ENCODE data around the gene C15orf61.
A peak's percentile ranks its signal among the peaks of the same experiment; 100 is the strongest.

The C15orf61 gene

DNA sequence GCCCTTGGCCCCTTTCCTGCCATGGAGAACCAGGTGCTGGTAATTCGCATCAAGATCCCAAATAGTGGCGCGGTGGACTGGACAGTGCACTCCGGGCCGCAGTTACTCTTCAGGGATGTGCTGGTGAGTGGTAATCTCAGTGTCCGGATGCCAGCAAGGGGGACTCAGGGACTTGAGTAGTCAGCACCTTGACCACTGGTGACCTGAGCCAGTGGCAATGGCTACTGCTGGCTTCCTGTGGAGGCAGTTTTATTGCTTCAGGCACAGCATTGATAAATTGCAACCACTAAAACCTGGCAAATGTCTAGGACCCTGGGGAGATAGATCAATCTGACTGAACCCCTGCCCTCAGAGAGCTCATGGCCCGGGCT, 22.4 kb downstream of the C15orf61 start:
- Mint-ChIP-seq H3K4me3 (peak overlapping the region; percentile 98), H3K27ac (peak overlapping the region; percentile 95), H3K4me1 (peaks cover 60% of the 10 kb centered on the region), H3K9me3 (peaks cover 19% of the 10 kb centered on the region), H3K36me3 (ENCODE audit: low read depth) (peaks cover 40% of the 10 kb centered on the region), H3K27me3 (ENCODE audit: low read depth, poor library complexity) (peaks cover 7% of the 10 kb centered on the region)
- peak; percentile 40 for DNase-seq
- TF ChIP-seq, protein P1, sequence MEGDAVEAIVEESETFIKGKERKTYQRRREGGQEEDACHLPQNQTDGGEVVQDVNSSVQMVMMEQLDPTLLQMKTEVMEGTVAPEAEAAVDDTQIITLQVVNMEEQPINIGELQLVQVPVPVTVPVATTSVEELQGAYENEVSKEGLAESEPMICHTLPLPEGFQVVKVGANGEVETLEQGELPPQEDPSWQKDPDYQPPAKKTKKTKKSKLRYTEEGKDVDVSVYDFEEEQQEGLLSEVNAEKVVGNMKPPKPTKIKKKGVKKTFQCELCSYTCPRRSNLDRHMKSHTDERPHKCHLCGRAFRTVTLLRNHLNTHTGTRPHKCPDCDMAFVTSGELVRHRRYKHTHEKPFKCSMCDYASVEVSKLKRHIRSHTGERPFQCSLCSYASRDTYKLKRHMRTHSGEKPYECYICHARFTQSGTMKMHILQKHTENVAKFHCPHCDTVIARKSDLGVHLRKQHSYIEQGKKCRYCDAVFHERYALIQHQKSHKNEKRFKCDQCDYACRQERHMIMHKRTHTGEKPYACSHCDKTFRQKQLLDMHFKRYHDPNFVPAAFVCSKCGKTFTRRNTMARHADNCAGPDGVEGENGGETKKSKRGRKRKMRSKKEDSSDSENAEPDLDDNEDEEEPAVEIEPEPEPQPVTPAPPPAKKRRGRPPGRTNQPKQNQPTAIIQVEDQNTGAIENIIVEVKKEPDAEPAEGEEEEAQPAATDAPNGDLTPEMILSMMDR (IDR thresholded peaks at IDR 0.05): no peak

GRCh38 chr15:67544475-67544874, 23.5 kb downstream of the C15orf61 start:
- DNase-seq: no peak
- no peaks in the 10 kb centered on the region for H3K27me3 Mint-ChIP-seq (ENCODE audit: low read depth, poor library complexity)
- TF ChIP-seq, protein P1 (IDR thresholded peaks at IDR 0.05): no peak
- peaks cover 72% of the 10 kb centered on the region for H3K4me1 Mint-ChIP-seq
- H3K4me3 Mint-ChIP-seq: peak overlapping the region; percentile 58
- peaks cover 40% of the 10 kb centered on the region for H3K36me3 Mint-ChIP-seq (ENCODE audit: low read depth)
- H3K9me3 Mint-ChIP-seq: peaks cover 19% of the 10 kb centered on the region
- H3K27ac Mint-ChIP-seq: no peak overlapping the region

GRCh38 chr15:67545864-67546263, 24.9 kb downstream of the C15orf61 start:
- Mint-ChIP-seq H3K4me1 (peaks cover 82% of the 10 kb centered on the region), H3K9me3 (peaks cover 19% of the 10 kb centered on the region), H3K27me3 (ENCODE audit: low read depth, poor library complexity) (no peaks in the 10 kb centered on the region), H3K27ac (no peak overlapping the region), H3K36me3 (ENCODE audit: low read depth) (peaks cover 46% of the 10 kb centered on the region), H3K4me3 (no peak overlapping the region)
- DNase-seq: no peak
- TF ChIP-seq, protein P1 (IDR thresholded peaks at IDR 0.05): no peak

DNA sequence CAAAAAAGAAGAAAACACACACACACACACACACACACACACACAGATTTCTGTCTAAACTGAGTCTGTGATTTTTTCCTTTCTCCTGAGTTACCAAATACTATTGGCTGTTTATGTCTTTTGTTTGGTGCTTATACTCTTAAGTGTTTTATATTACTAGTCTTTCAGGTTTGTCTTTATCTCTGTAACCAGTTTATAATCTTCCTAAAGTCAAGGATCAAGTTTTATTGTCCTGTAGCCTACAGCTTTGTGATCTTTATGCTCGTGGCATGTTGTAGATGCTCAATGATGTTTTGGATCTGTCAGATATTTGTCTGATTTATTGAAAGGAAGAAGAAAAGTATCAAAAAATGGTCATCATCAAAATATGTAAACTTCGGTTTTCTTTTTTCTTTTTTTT, 26.1 kb downstream of the C15orf61 start:
- H3K4me1 Mint-ChIP-seq: peaks cover 71% of the 10 kb centered on the region
- H3K27me3 Mint-ChIP-seq (ENCODE audit: low read depth, poor library complexity): no peaks in the 10 kb centered on the region
- H3K4me3 Mint-ChIP-seq: no peak overlapping the region
- TF ChIP-seq, protein P1 (IDR thresholded peaks at IDR 0.05): no peak
- no peak overlapping the region for H3K27ac Mint-ChIP-seq
- H3K9me3 Mint-ChIP-seq: peaks cover 19% of the 10 kb centered on the region
- H3K36me3 Mint-ChIP-seq (ENCODE audit: low read depth): peaks cover 52% of the 10 kb centered on the region
- no peak for DNase-seq

GRCh38 chr15:67547836-67548235, 26.9 kb downstream of the C15orf61 start:
- Mint-ChIP-seq H3K9me3 (peaks cover 19% of the 10 kb centered on the region), H3K27me3 (ENCODE audit: low read depth, poor library complexity) (no peaks in the 10 kb centered on the region), H3K27ac (no peak overlapping the region), H3K36me3 (ENCODE audit: low read depth) (peaks cover 52% of the 10 kb centered on the region), H3K4me3 (no peak overlapping the region), H3K4me1 (peaks cover 70% of the 10 kb centered on the region)
- no peak for DNase-seq
- TF ChIP-seq, protein P1 (IDR thresholded peaks at IDR 0.05): no peak

DNA sequence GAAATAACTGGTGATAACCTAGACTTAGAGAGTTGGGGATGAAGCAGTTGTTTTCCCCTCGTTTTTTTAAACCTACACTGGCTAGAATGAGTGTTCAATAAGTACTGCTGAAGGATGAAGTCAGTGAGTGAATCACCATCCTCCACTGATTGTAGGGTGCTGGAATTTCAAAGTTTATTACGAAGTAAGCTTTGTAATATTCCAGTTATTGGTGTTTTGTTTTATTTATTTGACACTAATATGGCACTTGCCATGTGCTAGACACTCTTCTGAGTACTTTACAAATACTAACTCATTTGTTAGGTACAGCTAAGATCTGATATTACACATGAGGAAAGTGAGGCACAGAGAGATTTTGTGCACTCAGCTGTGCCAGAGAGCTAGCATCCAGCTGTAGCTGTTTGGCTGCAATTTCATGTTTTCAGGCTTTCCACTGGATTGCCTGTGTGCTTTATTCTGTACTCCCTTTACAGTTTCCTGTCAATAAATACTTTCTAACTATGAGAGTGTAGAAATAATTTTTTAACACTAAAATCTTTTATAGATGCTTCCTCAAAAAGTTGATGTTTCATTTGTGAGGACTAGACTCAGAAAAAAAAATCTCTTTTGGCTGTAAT, 27.4 kb downstream of the C15orf61 start:
- Mint-ChIP-seq H3K27ac (peak overlapping the region; percentile 72), H3K36me3 (ENCODE audit: low read depth) (peaks cover 55% of the 10 kb centered on the region), H3K27me3 (ENCODE audit: low read depth, poor library complexity) (no peaks in the 10 kb centered on the region), H3K4me1 (peaks cover 67% of the 10 kb centered on the region), H3K9me3 (peaks cover 18% of the 10 kb centered on the region), H3K4me3 (peak overlapping the region; percentile 19)
- no peak for DNase-seq
- TF ChIP-seq, protein P1 (IDR thresholded peaks at IDR 0.05): no peak
